ENCODE measurements around the gene TRIM65. TPM values are rescaled to one million over a fixed set of nuclear protein-coding genes. Genes with fewer than 3 reads are reported as not detected.

Gene TRIM65
- total and polyA plus RNA-seq, 2 of the 13 experiments (the other 11 are each of a cell fraction or from before 2014, with no cell fraction given) = 10.3 to 22.4 TPM

- TF ChIP-seq, protein P1, sequence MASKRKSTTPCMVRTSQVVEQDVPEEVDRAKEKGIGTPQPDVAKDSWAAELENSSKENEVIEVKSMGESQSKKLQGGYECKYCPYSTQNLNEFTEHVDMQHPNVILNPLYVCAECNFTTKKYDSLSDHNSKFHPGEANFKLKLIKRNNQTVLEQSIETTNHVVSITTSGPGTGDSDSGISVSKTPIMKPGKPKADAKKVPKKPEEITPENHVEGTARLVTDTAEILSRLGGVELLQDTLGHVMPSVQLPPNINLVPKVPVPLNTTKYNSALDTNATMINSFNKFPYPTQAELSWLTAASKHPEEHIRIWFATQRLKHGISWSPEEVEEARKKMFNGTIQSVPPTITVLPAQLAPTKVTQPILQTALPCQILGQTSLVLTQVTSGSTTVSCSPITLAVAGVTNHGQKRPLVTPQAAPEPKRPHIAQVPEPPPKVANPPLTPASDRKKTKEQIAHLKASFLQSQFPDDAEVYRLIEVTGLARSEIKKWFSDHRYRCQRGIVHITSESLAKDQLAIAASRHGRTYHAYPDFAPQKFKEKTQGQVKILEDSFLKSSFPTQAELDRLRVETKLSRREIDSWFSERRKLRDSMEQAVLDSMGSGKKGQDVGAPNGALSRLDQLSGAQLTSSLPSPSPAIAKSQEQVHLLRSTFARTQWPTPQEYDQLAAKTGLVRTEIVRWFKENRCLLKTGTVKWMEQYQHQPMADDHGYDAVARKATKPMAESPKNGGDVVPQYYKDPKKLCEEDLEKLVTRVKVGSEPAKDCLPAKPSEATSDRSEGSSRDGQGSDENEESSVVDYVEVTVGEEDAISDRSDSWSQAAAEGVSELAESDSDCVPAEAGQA (IDR thresholded peaks at IDR 0.05; ENCODE audit: low read depth) = peak; percentile 39; the same call in 1 of the 2 replicates
- TF ChIP-seq, protein P1 (CRISPR knock-in tag; IDR thresholded peaks at IDR 0.05; ENCODE audit: borderline replicate concordance) = no peak
These were observed 5.6 kb downstream of the TRIM65 start (continued) for GRCh38 chr17:75891022-75891604.

DNA sequence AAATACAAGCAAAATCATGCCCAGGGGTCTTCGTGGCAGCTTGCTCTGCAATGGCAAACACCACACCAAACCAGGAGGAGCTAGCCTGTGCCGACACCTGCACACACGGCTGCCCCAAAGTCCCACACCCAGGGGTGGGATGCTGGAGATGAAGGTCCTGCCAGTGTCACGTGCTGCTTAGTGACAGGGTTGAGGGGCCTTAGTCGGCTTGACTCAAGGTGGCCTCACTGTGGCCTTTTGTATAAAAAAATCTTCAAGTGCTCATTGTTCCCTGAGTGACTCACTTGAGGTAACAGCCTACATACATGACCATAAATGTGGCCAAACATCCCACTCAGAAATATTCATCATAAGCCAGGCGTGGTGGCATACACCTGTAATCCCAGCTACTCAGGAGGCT lies 7.3 kb downstream of the TRIM65 start:
- POLR2A ChIA-PET = interaction anchor here (1.8 to 12.9 kb wide), 5 partner anchors 9 to 89 kb away, joined by 5 to 423 read pairs (median 55); partner anchors contain the start of genes ACOX1, MRPL38, TEN1 and TRIM47
- intact Hi-C loops (cut with micrococcal nuclease; ENCODE audit: unreplicated experiment) = no loop called here

More for the DNA sequence above, 7.3 kb downstream of the TRIM65 start:
- no peak overlapping the region for H3K27ac ChIP-seq (ENCODE audit: extremely low read length, insufficient read depth, low read length)
- H3K79me2 ChIP-seq (ENCODE audit: insufficient read depth, low read length) = no peaks in the 10 kb centered on the region
- H2AFZ ChIP-seq (ENCODE audit: low read length) = no peak overlapping the region
- 92% methylated on average over 6 of the region's 6 CpGs for WGBS (ENCODE audit: low lambda C conversion rate)
- TF ChIP-seq HIVEP1 (CRISPR knock-in tag; IDR thresholded peaks at IDR 0.05) = peak; percentile 31; the same call in 1 of the 2 replicates
- TF ChIP-seq, protein P2, sequence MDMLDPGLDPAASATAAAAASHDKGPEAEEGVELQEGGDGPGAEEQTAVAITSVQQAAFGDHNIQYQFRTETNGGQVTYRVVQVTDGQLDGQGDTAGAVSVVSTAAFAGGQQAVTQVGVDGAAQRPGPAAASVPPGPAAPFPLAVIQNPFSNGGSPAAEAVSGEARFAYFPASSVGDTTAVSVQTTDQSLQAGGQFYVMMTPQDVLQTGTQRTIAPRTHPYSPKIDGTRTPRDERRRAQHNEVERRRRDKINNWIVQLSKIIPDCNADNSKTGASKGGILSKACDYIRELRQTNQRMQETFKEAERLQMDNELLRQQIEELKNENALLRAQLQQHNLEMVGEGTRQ (IDR thresholded peaks at IDR 0.05; ENCODE audit: low read depth, low read length) = no peak
- TF ChIP-seq, protein P2 (CRISPR knock-in tag; IDR thresholded peaks at IDR 0.05; ENCODE audit: borderline replicate concordance) = no peak
- FAIRE-seq (no peak), DNase-seq (ENCODE audit: low spot score) (no peak), ATAC-seq (no peak)
- no peaks in the 10 kb centered on the region for H3K27me3 ChIP-seq (ENCODE audit: control insufficient read depth in 1 of 2, insufficient read depth in 2 of 2, low read length in 2 of 2)
- H3K4me1 ChIP-seq (ENCODE audit: insufficient read depth, low read length) = peaks cover 44% of the 10 kb centered on the region
- H3K4me3 ChIP-seq (replicated peaks in 1 of 3; ENCODE audit: insufficient read depth in 1 of 3, low read depth in 2 of 3, low read length in 3 of 3) = no peak overlapping the region
- CTCF ChIA-PET (ENCODE audit: low intra/inter-chr PET ratio, low total read pairs) = no interaction called here
- no peaks in the 10 kb centered on the region for H3K36me3 ChIP-seq (replicated peaks in 1 of 2; ENCODE audit: control insufficient read depth in 1 of 2, insufficient read depth in 2 of 2, low read length in 2 of 2)
- TSS peak; percentile 42 for BruUV-seq (replicated peaks)
- no peak overlapping the region for H3K9ac ChIP-seq (ENCODE audit: insufficient read depth, low read depth, low read length)
- H4K20me1 ChIP-seq (ENCODE audit: insufficient read depth, low read length) = no peaks in the 10 kb centered on the region
- no peaks in the 10 kb centered on the region for H3K9me3 ChIP-seq (ENCODE audit: low read length)
- no peak overlapping the region for H3K4me2 ChIP-seq (ENCODE audit: low read depth, low read length)
- in situ Hi-C loops (cut with HindIII; ENCODE audit: extremely low pct_ligation_motif_present, low pct_unique_long_range_greater_than_20kb) = no loop called here

Data from HepG2 (cell line).